HEK293 (cell line): ENCODE results near the gene TAC3.

ENCODE experiments used
- YY1 ChIP-seq: fragments of 450-650 bp; formaldehyde crosslinking; IDR thresholded peaks from 2 replicates; pipeline ENCODE4 v1.5.1; 2018; ENCODE audit warnings: missing biosample characterization, missing genetic modification characterization
- TF ChIP-seq, protein P1 (sequence below): fragments of 450-650 bp; formaldehyde crosslinking; IDR thresholded peaks from 2 replicates; pipeline ENCODE4 v1.5.1; 2016; ENCODE audit warnings: missing biosample characterization, missing genetic modification characterization
- TF ChIP-seq, protein P2 (sequence below): fragments of 450-650 bp; formaldehyde crosslinking; IDR thresholded peaks from 2 replicates; pipeline ENCODE4 v1.5.1; 2016; ENCODE audit warnings: missing biosample characterization, missing genetic modification characterization

DNA sequence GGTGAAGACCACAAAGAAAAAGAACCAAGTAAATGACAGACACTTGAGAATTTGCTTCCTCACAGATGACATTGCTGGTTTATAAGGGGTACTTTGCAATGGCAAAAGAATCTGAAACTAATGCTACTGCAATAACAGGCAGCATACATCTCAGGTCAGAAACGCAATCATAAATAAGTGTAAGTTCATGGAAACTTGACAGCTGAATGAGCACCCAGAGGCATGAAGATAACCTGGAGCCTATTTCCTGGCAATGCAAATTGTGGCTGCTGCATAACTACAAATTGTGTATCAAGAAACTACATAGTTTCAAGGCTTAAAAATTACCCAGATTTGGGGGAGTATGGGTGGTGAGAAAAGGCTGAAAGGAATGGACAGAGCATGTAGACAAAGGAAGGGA, 42.1 kb upstream of the TAC3 start:
- no peak for TF ChIP-seq YY1 (tag by site-specific recombination)
- TF ChIP-seq, protein P1, sequence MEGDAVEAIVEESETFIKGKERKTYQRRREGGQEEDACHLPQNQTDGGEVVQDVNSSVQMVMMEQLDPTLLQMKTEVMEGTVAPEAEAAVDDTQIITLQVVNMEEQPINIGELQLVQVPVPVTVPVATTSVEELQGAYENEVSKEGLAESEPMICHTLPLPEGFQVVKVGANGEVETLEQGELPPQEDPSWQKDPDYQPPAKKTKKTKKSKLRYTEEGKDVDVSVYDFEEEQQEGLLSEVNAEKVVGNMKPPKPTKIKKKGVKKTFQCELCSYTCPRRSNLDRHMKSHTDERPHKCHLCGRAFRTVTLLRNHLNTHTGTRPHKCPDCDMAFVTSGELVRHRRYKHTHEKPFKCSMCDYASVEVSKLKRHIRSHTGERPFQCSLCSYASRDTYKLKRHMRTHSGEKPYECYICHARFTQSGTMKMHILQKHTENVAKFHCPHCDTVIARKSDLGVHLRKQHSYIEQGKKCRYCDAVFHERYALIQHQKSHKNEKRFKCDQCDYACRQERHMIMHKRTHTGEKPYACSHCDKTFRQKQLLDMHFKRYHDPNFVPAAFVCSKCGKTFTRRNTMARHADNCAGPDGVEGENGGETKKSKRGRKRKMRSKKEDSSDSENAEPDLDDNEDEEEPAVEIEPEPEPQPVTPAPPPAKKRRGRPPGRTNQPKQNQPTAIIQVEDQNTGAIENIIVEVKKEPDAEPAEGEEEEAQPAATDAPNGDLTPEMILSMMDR (tag by site-specific recombination) = no peak
- TF ChIP-seq, protein P2, sequence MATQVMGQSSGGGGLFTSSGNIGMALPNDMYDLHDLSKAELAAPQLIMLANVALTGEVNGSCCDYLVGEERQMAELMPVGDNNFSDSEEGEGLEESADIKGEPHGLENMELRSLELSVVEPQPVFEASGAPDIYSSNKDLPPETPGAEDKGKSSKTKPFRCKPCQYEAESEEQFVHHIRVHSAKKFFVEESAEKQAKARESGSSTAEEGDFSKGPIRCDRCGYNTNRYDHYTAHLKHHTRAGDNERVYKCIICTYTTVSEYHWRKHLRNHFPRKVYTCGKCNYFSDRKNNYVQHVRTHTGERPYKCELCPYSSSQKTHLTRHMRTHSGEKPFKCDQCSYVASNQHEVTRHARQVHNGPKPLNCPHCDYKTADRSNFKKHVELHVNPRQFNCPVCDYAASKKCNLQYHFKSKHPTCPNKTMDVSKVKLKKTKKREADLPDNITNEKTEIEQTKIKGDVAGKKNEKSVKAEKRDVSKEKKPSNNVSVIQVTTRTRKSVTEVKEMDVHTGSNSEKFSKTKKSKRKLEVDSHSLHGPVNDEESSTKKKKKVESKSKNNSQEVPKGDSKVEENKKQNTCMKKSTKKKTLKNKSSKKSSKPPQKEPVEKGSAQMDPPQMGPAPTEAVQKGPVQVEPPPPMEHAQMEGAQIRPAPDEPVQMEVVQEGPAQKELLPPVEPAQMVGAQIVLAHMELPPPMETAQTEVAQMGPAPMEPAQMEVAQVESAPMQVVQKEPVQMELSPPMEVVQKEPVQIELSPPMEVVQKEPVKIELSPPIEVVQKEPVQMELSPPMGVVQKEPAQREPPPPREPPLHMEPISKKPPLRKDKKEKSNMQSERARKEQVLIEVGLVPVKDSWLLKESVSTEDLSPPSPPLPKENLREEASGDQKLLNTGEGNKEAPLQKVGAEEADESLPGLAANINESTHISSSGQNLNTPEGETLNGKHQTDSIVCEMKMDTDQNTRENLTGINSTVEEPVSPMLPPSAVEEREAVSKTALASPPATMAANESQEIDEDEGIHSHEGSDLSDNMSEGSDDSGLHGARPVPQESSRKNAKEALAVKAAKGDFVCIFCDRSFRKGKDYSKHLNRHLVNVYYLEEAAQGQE (tag by site-specific recombination) = no peak
